ENCODE measurements around the gene COX8A.

- TF ChIP-seq POLR2A (IDR thresholded peaks at IDR 0.05; ENCODE audit: low read depth, low read length): no peak
- no peak for TF ChIP-seq POLR2AphosphoS5 (IDR thresholded peaks at IDR 0.05; ENCODE audit: low read depth, low read length)
- TF ChIP-seq TAF1 (IDR thresholded peaks at IDR 0.05; ENCODE audit: borderline replicate concordance, low read depth, low read length): no peak
These were observed 25.8 kb downstream of the COX8A start for GRCh38 chr11:64000026-64000739.

Data from GM12892 (cell line).